MG63 (cell line): ENCODE data around the gene TMEM18. TPM values are rescaled to one million over a fixed set of nuclear protein-coding genes. Genes with fewer than 3 reads are reported as not detected.

Source experiments
- DNase-seq: peaks from one replicate; pipeline ENCODE4 v3.0.0-alpha.2; 2020
- H3K27me3 ChIP-seq: fragments of 250-450 bp; sonication (Bioruptor Pico); 2 replicates; pipeline ENCODE4 v1.5.1; 2020; ENCODE audit warnings: mild to moderate bottlenecking, moderate library complexity
- H3K36me3 ChIP-seq: fragments of 250-450 bp; sonication (Bioruptor Pico); 2 replicates; pipeline ENCODE4 v1.5.1; 2020; ENCODE audit warnings: mild to moderate bottlenecking, moderate library complexity
- H3K4me3 ChIP-seq: fragments of 250-450 bp; sonication (Bioruptor Pico); 2 replicates; pipeline ENCODE4 v1.5.1; 2020; ENCODE audit warnings: mild to moderate bottlenecking, moderate library complexity
- H3K9me3 ChIP-seq: fragments of 250-450 bp; sonication (Bioruptor Pico); 2 replicates; pipeline ENCODE4 v1.5.1; 2020; ENCODE audit warnings: mild to moderate bottlenecking, moderate library complexity
- total RNA-seq: library from RNA; depleted of rRNA; stranded (reverse); fragments of >200 nt; shearing (Covaris generic); gene quantifications from 2 replicates; pipeline ENCODE4 v1.2.3, GENCODE V29; 2014; ENCODE audit warnings: low replicate concordance

Gene TMEM18
- total RNA-seq, 1 experiment from 2014 or later, result 19.0 TPM

DNA sequence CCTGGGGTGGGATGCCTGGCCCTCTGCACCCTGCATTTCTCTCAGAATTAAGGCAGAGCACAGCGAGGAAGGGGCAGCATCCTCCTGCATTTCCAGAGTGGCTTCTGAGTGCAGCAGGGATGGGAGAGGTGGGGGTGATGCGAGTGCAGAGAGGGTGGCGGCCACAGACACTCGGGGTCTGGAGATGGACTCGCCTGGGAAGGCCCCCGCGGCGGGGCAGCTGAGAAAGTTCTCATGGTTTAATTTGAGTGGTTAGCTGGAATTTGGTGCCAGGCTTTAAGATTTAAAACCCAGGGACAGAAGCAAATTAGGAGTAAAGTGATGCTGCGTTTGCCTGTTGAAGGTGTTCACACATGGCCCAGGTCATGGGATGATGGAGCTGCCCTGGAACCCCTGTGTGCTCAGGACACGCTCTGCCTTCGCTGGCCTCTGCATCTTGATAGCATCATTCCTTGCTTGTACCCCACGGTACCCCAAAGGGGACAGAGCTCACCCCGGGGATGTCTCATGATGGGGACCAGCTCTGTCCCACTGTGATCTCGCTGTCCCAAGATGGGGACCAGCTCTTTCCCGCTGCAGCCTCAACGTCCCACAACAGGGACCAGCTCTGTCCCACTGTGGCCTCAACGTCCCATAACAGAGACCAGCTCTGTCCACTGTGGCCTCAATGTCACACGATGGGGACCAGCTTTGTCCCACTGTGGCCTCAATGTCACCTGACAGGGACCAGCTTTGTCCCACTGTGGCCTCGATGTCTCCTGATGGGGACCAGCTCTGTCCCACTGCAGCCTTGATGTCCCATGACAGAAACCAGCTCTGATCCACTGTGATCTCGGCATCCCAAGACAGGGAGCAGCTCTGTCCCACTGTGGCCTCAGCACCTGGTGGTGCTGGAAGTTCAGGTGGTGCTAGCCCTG is 27.5 kb downstream of the TMEM18 start:
- DNase-seq, result no peak
- Histone ChIP-seq H3K36me3 (no peaks in the 10 kb centered on the region), H3K9me3 (no peaks in the 10 kb centered on the region), H3K27me3 (no peaks in the 10 kb centered on the region; the same call in 1 of the 2 replicates), H3K4me3 (no peak overlapping the region)

DNA sequence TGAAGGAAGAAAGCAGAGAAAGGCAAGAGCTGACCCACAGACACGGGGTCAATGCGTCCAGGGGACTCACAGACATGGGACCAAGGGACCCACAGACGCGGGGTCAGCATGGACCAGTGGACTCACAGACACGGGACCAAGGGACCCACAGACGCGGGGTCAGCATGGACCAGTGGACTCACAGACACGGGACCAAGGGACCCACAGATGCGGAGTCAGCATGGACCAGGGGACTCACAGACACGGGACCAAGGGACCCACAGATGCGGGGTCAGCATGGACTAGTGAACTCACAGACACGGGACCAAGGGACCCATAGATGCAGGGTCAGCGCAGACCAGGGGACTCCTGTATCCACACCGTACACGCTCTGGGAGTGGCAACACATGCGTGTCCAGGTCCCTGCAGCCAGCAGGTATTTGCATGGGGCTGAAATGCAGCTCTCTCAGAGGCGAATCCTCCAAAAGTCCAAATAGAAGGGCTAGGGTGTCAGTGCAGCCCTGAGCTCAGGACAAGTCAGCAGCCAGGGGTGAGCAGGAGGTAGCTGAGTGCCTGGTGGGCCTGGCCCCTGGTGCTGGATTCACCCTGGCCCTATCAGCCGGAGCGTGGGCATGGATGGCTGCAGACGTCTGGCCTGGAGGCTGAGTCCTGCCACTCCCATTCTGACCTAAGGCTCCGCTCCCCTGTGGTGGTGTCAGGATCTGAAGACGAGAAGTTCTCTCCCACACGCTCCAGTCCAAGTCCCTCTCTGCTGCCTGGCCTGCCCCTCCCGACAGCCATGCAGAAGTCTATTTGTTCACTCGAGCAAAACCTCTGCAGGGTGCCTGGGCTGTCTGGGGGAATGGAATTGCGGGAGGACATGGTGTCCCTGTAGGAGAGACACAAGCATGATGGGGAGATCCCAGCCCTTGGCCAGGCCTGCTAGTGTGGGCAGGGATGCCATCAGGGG is 28.5 kb downstream of the TMEM18 start:
- Histone ChIP-seq H3K4me3 (no peak overlapping the region), H3K9me3 (no peaks in the 10 kb centered on the region), H3K36me3 (no peaks in the 10 kb centered on the region), H3K27me3 (no peaks in the 10 kb centered on the region; the same call in 1 of the 2 replicates)
- no peak for DNase-seq

DNA sequence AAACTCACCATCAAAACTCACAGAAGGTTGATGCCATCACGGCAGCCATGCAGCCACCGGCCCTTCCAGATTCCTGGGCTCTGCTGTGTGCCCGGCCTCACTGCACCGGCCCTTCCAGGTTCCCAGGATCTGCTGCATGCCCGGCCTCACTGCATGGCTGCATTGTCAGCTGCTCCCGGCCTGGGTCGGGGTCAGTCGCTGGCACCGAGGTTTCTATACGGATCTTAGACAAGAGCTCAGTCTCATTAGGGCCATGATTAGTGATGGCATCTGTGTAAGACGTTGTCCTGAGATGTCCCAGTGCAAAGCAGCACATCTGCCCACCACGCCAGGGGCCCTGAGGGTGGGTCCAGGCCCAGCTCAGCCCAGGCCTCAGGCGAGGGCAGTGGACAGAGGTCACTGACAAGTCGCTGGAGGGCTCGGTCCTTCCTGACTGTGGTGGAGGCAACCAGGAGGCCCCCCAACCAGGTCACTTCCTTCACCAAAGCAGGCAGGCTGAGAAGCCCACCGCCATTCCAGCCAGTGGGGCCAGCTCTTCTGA is 29.4 kb downstream of the TMEM18 start:
- Histone ChIP-seq H3K27me3 (no peaks in the 10 kb centered on the region; the same call in 1 of the 2 replicates), H3K4me3 (no peak overlapping the region), H3K9me3 (no peaks in the 10 kb centered on the region), H3K36me3 (no peaks in the 10 kb centered on the region)
- no peak for DNase-seq

DNA sequence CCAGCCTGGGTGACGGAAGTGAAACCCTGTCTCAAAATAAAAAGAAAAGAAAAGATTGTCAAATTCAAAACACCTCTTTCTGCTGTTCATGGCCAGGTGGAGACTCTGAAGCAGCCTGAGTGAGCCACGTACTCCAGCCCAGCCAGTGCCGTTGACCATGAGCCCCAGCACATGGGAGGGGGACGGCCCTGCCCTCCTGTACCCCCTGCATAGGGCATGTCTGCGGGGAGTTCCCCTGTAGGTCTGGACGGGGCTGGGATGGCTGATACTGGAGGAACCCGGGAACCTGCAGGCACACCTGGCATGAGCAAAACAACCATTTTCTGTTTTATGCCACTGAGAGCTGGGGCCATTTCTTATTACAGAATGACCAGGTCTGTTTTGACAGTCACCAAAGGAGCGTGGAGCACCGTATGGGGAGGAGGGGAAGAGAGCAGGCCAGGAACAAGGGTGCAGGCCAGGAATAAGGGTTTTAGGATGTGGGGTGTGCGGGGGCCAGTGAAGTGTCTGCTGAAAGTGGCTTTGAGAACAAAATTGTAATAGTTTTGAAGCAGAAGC is 30.1 kb downstream of the TMEM18 start:
- Histone ChIP-seq H3K27me3 (no peaks in the 10 kb centered on the region; the same call in 1 of the 2 replicates), H3K36me3 (no peaks in the 10 kb centered on the region), H3K4me3 (no peak overlapping the region), H3K9me3 (no peaks in the 10 kb centered on the region)
- DNase-seq, result no peak

DNA sequence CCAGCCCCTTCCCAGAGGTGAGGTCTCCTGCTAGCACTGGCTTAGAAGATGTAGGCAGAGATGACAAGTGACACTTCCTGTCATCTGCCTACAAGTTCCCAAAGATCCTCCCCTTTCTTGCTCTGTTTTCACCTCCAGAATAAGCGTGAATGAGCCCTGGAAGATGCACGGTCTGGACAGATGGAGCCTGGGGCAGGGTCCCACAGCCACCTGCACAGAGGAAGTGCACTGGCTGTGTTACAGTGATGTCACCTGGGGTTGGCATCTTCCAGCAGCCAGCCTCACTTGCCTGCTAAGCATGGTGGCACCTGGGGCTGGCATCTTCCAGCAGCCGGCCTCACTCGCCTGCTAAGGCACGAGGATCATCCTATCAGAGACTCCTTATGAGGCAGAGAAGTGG is 32.3 kb downstream of the TMEM18 start:
- DNase-seq, result no peak
- H3K36me3 ChIP-seq, result no peaks in the 10 kb centered on the region
- H3K4me3 ChIP-seq, result no peak overlapping the region
- no peaks in the 10 kb centered on the region for H3K9me3 ChIP-seq
- H3K27me3 ChIP-seq, result no peaks in the 10 kb centered on the region; the same call in 1 of the 2 replicates

DNA sequence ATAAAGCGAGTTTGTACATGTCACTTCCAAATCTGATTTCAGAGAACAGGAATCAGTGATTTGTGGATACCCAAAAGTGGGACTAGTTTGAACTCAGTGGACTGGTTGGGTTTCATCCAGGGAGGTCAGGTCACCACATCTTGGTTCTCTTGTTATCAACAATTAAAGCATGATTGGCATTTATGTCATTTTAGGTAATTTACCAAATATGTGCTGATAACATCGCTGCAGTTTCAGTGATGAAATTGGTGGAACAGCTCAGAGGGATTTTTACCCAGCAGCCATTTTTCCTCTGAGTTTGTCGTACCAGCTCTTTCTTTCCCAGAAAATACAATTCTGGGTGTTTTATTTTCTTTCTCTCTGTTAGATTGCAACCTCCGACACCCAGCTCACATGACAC is 33.4 kb downstream of the TMEM18 start:
- no peak for DNase-seq
- no peaks in the 10 kb centered on the region for H3K9me3 ChIP-seq
- H3K4me3 ChIP-seq, result no peak overlapping the region
- H3K36me3 ChIP-seq, result no peaks in the 10 kb centered on the region
- H3K27me3 ChIP-seq, result no peaks in the 10 kb centered on the region; the same call in 1 of the 2 replicates

DNA sequence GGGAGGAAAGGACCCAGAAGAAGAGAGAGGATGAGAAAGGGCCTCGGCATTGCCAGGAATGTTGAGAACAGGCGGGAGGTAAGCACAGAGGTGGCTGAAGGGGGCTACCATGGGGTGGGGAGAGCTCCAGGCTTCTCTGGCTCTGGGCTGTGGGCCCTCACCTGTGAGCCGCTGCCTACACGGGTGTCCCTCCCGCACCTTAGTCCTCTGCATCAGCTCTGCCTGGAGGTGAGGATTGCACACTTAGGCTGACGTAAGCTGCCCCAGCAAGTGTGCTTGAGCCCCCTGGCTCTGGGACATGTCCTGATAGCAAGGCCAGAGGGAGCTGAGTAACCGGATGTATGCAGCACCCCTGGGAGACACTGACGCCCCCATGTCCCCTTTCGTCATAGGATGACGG is 33.9 kb downstream of the TMEM18 start:
- Histone ChIP-seq H3K27me3 (no peaks in the 10 kb centered on the region; the same call in 1 of the 2 replicates), H3K4me3 (no peak overlapping the region), H3K36me3 (no peaks in the 10 kb centered on the region), H3K9me3 (no peaks in the 10 kb centered on the region)
- no peak for DNase-seq

DNA sequence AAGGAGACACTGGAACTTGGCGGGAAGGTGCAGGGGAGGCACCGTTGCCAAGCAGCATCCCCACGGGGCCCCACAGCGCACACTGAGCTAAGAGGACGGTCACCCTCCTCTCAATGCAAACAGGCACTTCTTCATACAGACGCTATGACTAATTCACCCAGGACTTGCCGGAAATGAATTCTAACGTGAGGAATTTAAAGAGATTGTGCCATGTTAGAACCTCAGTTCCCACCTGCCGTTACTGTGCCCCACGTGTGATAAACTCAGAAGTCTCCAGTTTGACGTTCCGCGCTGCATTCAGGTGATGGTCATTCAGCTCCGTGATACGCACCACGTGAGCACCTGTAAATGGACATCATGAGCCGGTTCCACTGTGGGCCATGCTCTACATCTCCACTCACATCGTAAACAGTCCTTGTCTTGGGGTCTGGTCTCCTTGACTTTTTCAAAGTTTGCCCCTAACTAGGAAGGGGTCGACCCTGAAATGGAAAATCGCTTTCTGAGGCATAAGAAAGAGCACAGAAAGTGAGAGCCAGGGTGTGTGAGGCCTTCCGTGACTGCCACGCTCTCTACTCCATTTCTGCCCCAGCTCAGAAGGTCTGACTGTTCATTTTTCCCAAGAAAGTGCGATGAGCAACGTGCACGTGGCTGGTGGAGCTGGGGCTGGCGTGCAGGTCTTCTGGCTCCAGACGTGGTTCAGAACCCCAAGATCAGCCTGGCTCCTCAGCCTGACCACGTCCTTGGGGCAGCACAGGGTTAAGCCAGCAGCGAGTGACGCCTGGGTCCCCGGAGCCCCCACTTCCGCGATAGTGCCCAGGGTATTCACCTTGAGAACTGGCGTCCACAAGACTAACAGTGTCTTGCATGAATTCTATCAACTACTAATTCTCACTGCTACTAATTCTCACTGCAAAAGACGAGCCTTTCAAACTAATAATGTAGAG is 35.1 kb downstream of the TMEM18 start:
- no peak for DNase-seq

DNA sequence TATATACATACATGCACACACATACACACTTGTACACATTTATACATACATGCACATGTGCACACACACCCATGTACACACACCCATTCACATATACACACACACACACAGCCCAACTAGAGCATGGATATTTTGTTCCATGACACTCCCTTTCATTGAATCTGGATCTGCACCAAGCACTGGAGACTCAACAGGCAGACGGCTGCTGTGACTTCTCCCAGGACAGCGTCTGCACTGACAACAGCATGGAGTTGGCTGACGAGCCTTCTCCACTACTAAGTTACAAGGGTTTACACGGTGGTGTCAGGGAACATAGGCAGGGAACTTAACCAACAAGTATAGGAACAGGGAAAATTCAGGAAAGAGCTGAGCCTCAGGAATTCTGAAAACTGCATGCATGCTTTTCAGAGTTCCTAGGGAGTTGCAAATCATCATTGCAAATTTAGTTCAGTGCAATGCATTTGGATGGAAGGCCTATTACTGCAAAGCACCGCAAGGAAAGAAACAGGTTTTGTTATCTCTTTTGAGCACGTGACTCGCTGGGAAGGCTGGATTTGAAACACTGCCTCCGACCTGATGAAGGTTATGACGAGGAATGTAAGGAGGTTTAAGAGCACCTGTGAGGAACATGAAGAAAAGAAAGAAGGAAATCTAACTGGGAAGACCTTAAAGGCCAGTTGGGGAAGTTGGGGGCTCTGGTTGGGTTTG is 35.9 kb downstream of the TMEM18 start:
- no peak for DNase-seq
- Histone ChIP-seq H3K9me3 (no peaks in the 10 kb centered on the region), H3K27me3 (no peaks in the 10 kb centered on the region; the same call in 1 of the 2 replicates), H3K4me3 (no peak overlapping the region), H3K36me3 (no peaks in the 10 kb centered on the region)

More for the DNA sequence above, 35.1 kb downstream of the TMEM18 start:
- Histone ChIP-seq H3K36me3 (no peaks in the 10 kb centered on the region), H3K9me3 (no peaks in the 10 kb centered on the region), H3K27me3 (no peaks in the 10 kb centered on the region; the same call in 1 of the 2 replicates), H3K4me3 (no peak overlapping the region)

DNA sequence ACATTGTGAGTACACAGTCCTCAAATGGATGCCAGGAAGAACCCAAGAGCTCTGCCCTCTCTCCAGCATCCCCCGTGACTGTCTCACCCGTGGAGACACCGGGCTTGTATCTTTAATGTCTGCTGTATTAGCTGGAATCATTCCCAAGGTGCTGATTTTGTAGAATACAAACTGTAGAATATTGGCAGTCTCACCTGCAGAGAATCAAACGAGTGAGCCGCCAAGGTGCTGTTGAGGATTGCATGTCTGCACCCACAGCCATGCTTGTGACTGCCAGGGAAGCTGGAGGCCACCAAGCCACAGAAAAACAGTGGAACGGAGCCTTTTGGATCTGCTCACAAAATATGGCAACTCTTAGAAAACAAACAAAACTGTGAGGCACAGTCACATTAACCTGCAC is 37.5 kb downstream of the TMEM18 start:
- no peaks in the 10 kb centered on the region for H3K9me3 ChIP-seq
- no peak overlapping the region for H3K4me3 ChIP-seq
- no peaks in the 10 kb centered on the region for H3K36me3 ChIP-seq
- no peaks in the 10 kb centered on the region; the same call in 1 of the 2 replicates for H3K27me3 ChIP-seq
- no peak for DNase-seq

DNA sequence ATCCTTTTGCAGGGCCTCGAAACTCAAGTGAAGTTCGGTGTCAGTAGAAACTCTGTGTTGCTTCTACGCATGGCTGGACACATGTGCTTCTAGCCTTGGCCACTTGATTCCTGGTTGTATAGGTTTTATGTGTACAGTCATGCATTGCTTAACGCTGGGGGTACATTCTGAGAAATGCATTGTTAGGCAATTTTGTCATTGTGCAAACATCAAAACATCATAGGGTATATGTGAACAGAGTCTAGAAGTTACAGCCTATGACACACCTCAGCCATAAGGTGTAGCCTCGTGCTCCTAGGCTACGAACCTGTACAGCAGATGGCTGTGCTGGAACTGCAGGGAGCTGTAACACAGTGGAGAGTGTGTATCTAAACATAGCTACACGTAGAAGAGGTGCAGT is 39.4 kb downstream of the TMEM18 start:
- no peaks in the 10 kb centered on the region for H3K27me3 ChIP-seq
- no peaks in the 10 kb centered on the region for H3K9me3 ChIP-seq
- no peaks in the 10 kb centered on the region for H3K36me3 ChIP-seq
- no peak overlapping the region for H3K4me3 ChIP-seq
- DNase-seq, result no peak

DNA sequence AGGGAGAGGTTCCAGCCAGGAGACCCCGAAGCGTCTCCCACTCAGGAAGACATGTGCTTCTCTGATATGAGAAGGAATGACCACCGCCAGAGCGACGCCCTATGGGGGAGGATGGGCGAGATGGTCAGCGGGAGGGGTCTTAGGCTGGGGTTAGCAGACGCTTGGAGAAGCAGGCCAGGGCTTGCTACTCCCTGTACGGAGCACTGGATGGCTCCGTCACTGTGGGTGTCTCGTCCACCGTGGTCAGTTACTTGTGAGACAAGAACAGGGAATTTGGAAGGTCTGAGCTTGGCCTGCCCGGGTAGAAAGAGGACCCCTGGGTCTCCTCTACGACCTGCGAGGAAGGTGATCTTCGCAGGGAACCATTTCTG is 39.8 kb downstream of the TMEM18 start:
- Histone ChIP-seq H3K4me3 (no peak overlapping the region), H3K9me3 (no peaks in the 10 kb centered on the region), H3K27me3 (no peaks in the 10 kb centered on the region), H3K36me3 (no peaks in the 10 kb centered on the region)
- no peak for DNase-seq

DNA sequence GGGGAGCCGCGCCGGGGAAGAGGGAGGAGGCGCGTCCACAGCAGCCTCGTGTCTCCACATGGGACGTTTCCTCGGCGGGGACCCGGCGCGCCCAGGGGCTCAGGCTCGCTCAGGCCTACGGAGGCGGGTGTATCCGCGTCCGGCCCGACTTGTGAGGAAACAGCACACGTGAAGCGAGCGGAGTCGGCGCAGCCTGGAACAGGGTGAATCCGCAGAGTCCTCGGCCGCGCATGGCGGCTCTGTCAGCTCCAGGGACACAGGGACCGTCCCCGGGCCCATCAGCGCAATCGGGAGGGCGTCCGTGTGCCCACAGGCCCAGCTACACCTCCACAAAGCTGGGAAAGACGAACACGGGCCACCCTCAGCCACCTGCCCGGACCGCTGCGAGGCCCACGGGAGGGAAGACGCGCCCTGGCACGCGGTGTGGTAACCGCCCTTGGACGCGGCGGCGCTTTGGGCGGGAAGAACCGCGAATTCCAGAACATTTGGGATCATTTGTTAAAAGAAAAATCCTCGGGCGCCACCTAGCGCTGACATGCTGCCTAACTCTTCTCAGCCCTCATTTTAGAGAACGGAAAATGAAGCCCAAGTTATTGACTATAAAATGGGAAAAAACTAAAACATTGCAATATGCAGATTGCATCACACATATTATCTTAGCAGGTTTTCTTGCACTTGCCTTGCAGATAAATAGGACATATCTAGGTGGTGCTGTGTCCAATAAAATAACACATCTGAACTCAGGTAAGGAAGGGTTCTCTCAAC is 40.4 kb downstream of the TMEM18 start:
- Histone ChIP-seq H3K27me3 (no peaks in the 10 kb centered on the region), H3K36me3 (no peaks in the 10 kb centered on the region), H3K4me3 (no peak overlapping the region), H3K9me3 (peaks cover 2% of the 10 kb centered on the region; the same call in 1 of the 2 replicates)
- DNase-seq, result peak; percentile 65
